Right forelimb (tissue), 1 donor: ENCODE data around the gene EDEM1.
A peak's percentile ranks its signal among the peaks of the same experiment; 100 is the strongest.

ENCODE experiments used
- DNase-seq: peaks from one replicate; pipeline ENCODE4 v3.0.0-alpha.2; 2018

The EDEM1 gene

DNA sequence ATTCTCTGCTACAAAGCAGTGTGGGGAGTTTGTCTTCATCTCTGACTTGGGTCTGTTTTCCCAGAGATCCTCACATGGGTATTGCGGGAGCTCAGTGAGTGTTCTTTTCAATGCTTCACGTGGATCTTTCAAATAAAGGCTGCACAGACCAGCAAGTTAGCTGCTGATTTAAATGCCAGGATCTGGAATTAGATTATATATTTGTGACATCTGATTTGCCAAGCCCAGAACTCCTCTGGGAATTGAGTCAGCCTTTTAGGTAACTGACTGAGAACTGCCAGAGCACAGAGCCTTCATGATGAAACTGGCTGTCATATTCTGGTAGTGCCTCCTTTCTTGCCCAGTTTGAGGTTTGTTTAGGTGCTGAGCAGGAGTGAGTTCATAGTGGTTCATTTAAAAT, 14.7 kb downstream of the EDEM1 start:
- DNase-seq, result no peak

DNA sequence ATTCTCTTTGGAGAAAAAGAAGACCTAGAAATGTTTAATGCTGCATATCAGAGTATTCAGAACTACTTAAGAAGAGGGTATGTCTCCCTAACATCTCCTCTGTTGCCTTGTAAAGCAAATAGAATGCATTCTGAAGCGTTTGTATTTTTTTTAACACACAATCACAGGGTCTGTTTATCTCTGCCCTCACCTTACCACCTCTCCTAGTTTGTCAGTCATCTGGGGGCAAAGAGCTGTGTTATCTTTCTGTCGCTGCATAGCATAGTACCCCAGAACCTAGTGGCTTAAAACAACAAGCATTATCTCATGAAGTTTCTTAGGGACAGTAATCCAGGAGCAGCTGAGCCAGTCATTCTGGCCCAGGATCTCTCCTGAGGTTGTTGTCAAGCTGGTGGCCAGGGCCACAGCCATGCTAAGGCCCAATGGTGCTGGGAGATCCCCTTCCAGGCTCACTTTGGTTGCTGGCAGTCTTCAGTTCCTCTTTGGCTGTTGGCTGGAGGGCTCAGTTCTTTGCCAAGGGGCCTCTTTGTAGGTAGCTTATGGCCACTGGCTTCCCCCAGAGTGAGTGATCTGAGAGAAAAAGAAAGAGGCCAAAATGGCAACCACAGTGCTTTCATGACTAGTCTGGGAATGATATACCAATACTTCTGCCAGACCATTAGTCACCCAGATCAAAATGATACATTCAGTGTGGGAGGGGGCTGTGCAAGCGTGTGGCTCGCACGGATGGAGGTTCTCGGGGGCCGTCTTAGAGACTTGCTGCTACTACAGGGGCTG, 17.8 kb downstream of the EDEM1 start:
- no peak for DNase-seq

DNA sequence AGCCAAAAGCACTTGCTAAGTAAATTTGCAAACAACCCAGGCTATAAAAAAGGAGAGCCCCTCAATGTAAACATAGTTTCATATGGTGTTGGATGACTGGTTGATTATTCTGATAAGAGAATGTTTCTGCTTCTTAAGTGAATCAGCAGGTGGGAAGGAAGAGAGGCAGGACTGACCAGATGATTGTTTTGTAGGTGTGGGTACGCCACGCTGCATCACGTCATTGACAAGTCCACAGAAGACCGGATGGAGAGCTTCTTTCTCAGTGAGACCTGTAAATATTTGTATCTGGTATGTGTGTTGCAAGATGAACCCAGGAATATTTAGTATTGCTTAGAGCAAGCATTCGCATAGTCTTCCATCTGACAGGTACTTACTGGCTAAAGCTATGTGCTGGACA, 23.4 kb downstream of the EDEM1 start:
- peak; percentile 28 for DNase-seq

DNA sequence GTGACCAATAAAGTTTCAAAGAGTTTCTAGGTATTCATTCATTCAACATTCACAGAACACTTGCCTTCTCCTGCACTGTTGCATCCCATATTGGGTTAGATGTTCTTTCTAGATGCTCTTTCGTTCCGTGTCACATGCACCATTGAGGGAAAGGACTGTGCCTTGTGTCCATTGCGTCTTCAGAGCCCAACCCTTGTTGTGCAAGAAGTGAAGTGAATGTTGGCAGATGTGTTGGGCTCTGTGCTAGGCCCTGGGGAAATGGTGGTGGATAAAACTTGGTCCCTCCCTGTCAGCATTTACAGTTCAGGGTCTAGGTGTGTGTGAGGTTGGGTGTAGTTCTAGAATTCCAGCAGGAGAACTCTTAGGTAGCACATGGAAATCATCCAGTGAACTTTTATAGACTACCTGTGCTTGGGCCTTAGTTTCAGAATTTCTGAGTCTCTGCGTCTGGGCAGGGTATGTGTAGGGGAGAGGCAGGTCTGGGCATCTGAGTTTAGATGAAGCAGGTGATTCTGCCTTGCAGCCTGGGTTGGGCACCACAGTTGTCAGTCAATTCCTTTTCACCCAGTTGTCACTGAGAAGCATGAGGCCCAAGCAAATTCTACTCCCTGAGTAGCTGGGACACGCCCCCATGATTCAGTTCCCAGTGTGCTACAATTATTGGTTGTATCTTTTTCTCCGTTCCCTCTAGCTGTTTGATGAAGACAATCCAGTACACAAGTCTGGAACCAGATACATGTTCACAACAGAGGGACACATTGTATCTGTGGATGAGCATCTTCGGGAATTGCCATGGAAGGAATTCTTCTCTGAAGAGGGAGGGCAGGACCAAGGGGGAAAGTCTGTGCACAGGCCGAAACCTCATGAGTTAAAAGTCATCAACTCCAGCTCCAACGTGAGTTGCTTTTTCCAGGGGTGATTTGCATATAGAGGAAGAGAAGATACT, 25.4 kb downstream of the EDEM1 start:
- peak; percentile 15 for DNase-seq

DNA sequence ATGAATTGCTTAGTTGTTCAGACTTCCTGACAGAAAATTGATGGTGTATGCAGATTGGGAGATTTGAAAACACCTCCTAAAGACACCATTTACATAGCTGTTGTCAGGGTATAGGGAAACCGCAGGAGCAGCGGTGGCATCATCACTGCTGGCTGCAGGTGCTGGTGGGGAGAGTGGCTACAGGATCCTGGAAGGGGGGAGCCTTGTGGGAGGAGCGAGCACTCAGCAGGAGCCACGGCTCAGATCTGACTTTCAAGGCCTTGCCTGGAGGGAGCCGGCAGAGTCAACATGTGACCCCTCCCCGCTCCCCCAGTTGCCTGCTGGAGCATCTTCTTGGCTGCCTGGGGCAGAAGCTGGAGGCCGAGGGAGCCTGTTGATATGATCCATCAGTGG, 26.1 kb downstream of the EDEM1 start:
- DNase-seq, result peak; percentile 30

DNA sequence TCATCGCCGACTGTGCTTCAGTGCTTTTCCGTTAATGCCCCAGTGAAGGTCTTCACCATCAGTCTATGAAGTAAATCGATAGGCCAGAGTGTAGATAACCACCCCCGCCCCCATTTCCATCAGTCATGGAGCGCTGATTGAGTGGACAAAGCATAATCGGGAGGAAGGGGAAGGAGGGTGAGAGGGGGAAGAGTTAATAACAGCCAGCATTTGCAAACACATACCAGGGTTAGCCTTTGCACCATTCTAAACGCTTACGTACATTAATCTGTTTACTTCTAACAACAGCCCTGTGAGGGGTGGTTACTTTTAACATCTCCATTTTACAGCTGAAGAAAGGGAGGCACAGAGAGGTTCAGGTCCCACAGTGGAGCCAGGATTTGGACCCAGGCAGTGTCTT, 26.8 kb downstream of the EDEM1 start:
- no peak for DNase-seq

DNA sequence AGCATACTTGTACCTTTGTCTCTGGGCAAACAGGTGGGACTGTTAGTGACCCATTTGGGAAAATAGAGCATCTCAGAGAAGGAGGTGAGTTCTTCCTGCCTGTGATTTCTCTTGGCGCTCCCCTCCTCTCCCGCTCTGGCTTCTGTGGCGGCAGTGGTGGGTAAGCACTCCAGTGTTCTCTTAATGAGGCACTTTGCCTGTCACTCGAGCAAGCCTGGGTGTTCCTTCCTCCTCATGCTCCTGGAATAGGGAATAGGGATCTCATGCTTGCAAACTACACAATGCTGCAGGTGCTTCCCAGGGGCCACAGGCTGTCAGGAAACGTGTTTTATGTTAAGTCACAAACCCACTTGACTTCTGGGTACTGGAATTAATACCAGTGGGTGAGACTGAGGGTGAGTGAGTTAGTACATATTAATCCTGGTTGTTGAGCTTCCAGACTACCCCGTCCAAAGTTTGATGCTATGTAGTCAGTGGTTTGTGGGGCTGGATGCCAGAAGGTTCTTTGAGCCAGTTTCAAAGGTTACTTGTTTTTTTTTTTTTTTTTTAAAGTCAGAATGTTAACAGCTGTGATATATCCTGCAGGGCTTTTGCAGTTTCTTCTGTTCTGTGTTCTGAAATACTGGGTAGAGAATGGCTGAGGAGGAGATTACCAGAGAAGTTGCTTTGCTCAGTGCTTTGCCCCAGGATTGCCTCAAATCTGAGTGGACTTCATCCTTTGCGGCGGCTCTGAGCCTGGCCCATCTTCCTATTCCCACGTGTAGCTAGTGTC, 30.5 kb downstream of the EDEM1 start:
- peak; percentile 28 for DNase-seq

DNA sequence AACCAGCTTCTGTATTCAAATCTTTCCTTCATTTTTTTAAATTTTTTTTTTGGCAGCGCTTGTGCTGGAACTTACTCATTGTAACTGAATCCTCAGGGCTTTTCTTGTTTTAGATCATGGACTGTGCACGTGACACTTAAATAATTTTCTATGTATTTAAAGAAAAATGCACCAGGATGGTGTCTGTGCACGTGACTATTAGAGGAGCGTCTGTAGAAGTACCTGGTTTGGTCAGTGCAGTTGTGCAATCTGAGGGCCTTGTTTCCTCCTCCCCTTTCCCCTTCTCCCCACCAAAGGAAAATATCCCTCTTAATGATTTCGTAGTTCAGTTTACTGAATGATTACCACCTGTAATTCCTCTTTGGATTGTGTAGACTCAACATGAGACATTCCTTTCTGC, 31.3 kb downstream of the EDEM1 start:
- DNase-seq, result no peak

DNA sequence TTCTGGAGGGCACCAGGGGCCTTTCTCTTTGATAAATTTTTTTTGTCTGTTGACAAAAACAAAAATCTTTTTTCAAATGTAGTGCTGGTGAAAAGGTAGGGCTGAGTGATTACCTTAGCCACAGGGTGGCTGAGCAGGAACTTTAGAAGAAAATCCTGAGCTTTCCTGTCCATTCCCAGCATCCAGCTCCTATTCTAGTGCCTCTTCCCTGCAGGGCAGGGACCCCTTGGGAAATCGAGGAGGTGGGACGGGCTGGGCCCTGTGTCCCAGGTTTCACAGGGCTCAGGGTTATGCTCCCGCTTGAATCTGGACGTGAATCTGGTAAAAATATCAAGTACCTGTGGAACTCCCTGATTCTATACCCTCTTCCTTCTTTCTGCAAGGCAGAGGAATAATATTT, 31.7 kb downstream of the EDEM1 start:
- DNase-seq, result no peak

DNA sequence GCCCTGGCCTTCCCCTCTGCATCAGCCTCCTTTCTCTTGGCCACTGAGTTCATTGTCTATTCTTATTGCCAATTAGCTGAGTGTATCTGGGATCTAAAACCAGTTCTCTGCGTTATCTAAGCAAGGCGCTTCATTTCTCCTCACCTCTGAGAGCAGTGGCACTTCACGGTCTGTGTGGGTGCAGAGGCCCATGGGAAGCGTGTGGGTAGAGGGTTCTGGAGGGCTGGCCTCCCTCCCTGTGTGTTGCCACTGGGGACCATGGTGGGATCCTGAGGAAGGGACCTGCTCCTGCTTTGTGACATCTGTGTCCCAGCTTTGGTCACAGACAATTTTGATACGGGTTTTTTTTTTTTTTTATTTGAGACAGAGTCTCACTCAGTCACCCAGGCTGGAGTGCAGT, 32.7 kb downstream of the EDEM1 start:
- peak; percentile 13 for DNase-seq

DNA sequence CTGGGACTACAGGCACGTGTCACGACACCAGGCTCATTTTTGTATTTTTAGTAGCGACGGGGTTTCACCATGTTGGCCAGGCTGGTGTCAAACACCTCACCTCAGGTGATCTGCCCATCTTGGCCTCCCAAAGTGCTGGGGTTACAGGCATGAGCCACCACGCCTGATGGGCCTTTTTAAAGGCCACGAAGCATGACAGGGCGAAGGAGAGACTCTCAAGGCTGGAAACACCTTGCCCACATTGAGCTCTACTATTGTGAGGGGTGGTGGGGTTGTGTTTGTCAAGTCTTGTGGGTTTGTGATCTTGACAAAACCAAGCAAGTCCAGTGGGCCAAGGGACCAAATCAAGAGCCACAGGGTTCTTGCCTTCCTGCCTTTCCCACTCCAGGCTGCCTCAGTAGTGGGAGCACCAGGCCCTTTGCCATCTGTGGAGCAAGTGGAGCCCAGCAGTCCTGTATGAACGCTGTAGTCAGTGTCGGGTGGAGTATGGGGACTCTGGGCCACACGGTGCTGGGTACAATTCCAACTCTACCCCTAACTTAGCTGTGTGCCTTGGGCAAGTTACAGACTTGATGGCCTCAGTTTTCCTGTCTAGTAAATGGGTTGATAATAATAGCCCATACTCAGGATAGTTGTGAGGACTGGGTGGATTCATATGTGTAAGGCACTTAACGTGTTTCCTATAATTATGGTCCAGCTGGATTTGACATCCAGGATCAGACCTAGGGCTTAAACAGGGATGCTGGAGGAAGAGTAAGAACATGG, 33.3 kb downstream of the EDEM1 start:
- DNase-seq, result peak; percentile 20

DNA sequence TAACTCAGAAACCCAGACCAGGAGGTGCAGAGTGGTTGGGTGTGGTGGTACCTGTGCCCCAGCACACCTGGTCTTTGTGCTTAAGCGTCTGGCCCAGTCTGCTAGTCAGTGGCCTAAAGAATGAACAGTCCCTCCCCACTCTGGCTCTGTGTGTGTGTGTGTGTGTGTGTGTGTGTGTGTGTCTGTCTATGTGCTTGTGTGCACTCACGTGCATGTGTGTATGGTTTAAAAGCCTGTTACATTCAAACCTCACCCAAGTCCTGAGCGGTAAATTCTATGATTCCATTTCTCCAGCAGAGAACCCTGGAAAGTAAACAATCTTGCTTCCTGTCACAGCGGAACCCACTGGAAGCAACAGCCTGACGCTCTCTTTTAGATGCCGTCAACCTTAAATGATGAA, 34.2 kb downstream of the EDEM1 start:
- peak; percentile 22 for DNase-seq

DNA sequence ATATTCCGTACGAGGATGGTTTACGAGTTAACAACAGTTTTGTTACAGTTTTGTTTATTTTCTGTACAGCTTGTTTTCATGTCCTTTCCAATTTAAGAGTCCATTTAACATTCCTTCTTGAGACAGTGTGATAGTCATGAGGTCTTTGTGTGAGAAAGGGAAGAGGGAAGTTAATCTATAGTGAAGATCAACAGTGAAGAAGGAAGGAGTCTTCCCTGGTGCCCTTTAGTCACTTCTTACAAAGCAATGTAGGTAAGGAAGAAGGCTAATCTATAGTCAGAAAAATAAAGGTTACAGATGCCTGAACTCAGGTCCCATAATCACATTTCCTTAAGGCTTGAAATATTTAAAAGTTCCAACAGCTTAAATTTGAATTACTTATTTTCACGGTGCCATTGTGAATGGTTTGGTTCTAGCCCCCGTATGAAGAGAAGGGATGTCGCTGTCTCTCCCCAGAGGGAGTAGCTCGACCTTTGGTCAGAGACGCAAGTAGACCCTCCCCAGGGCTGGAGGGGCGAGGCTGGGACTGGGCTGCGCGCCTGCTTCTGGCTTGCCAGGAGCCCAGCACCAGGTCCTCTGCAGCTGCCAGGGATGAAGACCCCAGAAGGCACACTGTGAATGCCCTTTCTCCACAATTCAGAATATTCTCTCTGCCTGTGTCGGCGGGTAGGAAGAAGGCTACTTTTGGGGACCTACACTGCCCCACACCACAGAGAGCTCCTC, 34.9 kb downstream of the EDEM1 start:
- DNase-seq, result no peak

DNA sequence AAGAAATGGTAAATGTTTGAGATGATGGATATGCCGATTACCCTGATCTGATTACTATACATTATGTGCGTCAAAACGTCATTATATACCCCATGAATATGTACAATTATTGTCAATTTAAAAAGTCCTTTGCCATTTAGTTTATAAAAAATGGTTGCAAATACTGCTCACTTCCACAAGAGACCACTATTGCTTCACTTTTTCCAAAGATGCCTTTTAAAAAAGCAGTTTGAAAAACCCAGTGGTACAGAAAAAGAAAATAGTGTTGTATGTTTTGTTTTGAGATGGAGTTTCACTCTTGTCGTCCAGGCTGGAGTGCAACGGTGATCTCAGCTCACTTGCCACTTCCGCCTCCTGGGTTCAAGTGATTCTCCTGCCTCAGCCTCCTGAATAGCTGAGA, 39.3 kb downstream of the EDEM1 start:
- DNase-seq, result no peak

DNA sequence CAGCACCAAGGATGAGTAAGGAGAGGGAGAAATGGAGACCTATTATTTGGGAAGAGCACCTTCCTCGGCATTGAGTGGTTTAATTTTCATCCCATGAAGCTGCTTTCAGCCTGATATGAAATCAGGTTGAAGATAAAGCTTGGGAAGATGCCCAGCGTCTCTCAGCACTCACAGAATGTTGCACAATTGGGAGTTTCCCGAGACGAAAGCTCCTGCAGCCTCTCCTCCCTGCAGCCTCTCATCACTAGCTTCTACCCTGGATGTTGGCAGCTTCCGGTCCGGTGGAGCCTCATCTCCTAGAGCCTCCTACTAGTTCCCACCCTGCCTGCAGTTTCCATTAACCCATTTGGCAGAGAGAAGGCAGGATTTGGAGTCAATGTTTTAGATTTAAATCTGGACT, 40.3 kb downstream of the EDEM1 start:
- peak; percentile 13 for DNase-seq

DNA sequence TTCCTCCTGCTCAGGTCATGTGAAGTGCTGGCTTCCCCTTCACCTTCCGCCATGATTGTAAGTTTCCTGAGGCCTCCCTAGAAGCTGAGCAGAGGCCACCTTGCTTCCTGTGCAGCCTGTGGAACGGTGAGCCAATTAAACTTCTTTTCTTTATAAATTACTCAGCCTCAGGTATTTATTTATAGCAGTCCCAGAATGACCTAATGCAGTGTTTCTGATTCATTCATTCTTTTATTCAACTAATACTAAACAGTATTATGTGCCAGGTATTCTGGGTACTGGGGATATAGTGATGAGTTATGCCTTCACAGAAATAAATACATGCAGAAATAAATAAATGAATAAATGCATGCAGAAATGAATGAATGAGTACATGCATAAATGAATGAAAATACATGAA, 41.9 kb downstream of the EDEM1 start:
- DNase-seq, result peak; percentile 7

DNA sequence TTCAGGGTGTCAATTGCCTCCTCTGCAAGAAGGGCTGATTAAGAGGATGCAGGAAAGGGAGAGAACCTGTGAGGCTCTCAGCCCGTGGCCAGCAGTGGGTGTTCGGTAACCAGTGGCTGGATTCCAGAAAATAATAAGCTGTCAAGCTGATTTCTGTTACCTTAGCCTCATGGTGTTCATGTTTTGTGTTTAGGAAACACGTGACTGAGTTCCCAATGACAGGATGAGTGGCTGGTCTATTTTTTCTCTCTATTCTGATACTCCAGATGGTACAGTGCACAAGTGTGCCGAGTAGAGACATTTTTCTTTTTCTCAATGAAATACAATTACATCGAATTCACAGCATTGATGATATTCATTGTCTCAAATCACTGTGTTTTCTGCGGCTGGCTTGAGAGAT, 43.6 kb downstream of the EDEM1 start:
- DNase-seq, result no peak

DNA sequence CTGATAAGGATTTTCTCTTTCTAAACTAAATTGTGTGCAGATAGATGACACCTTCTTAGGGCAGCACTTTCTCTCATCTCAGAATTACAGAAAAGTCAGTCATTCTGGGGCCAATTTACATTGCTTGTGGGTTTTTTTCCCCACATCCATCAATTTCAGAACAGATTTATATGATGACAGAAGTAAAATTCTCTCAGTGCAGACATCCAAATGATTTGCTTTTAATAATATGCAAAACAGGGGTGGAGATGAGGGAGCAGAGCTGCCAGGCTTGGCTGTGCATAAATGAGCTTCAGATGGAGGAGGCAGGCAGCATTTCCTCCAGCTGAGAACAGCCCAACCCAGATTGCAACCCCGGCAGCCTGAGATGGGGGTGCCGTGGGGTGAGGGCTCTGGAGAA, 44.0 kb downstream of the EDEM1 start:
- DNase-seq, result peak; percentile 4

DNA sequence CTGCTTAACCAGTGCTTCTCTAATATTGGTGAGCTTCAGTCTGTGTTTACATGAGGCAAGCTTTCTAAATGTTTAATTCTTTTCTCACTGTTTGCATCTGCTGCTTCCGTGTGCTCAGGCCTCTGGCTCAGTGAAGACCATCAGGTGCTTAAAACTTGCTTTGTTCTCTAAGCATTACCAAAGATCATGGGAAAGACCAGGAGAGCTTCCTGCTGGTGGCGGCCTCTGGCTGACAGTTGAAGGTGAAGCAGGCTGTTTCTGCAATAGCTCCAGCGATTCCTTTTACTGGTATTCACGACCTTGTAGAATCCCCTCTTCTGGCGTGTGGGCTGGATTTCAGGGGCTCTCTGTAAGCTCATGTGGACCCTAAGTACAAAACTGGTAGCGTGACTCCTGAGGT, 45.1 kb downstream of the EDEM1 start:
- DNase-seq, result no peak

DNA sequence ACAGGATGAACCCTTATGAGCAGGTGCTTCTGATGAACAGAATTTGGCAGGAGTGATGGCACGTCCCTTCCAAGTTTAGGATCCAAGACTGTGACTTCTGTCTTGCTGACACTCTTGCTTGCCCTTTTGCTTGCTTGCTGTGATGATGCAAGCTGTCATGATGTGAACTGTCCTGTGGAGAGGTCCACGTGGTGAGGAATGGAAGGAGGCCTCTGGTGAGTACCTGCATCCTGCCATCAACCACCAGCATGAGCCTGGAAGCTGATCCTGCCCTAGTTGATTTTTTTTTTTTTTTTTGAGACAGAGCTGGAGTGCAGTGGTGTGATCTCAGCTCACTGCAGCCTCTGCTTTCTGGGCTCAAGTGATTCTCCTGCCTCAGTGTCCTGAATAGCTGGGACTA, 45.5 kb downstream of the EDEM1 start:
- peak; percentile 15 for DNase-seq

DNA sequence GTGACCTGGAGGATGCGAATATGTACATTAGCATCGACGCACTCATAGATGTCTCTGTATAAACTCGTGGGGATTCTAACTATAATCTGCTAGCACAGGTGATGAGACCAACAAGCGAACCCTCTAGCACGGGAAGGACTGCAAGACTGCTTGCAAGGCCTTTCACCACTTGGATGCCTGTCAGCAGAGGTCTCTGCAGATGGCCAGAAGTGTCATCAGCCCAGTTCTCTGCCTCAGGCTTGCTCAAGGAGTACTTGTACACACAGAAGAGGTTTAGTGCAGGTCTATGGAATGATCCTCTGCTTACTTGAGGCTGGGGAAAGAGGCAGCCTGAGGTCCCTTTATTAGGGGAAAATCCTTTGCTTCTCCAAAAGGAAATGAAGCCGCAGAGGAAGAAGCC, 48.1 kb downstream of the EDEM1 start:
- DNase-seq, result peak; percentile 11

DNA sequence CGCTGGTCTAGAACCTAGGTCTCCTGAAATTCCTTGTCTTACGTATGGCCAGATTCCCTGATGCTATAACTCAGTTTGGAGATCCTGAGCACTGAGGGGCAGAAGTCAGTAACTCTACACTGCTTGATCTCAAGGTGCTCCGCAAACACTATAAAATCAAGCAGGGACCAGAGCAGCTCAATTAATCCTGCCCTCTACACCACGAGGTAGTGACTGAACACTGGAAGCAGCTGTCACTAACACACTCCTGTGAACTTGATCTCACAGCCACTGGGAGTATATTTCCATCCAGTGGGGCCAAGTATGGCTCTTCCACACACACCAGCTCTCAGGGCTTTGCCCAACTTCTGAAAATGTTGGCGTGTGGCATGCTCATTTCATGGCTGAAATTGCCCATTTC, 51.0 kb downstream of the EDEM1 start:
- DNase-seq, result peak; percentile 34
